Spleen (tissue), 7 donors: ENCODE results near the gene RIPK1.

Experiments used
- POLR2A ChIP-seq, 3 donors: fragments of 450-650 bp; IDR thresholded peaks; one replicate each; pipeline ENCODE4 v1.5.1; 2017; ENCODE audit warnings: antibody characterized with exemption in 3 of 3, mild to moderate bottlenecking in 1 of 3
- POLR2AphosphoS5 ChIP-seq, 3 donors: sonication (generic); formaldehyde crosslinking; IDR thresholded peaks; one replicate each; pipeline ENCODE4 v1.5.1; 2017; ENCODE audit warnings: antibody characterized with exemption in 3 of 3
- TF ChIP-seq, protein P1 (sequence below), 11 experiments: fragments of 200-600 bp in 7 of 11; fragments of 450-650 bp in 4 of 11; sonication (generic) in 4 of 11; IDR thresholded peaks in 8 of 11; conservative IDR thresholded peaks in 3 of 11; 1 replicate in 7 of 11; 2 replicates in 4 of 11; pipeline versions ENCODE4 v1.4.0 to v1.8.0; 2016 to 2021; ENCODE audit warnings: antibody characterized with exemption in 11 of 11, inconsistent platforms in 4 of 11, mild to moderate bottlenecking in 1 of 11
- donor health status: DM: no; HTN: no; CAD: no; lungs with moderate emphysema.
- donor health status: DM: no; HTN: no; CAD: no.
- donor health status: DM: no; HTN: no; CAD: no.

- TF ChIP-seq, protein P1, sequence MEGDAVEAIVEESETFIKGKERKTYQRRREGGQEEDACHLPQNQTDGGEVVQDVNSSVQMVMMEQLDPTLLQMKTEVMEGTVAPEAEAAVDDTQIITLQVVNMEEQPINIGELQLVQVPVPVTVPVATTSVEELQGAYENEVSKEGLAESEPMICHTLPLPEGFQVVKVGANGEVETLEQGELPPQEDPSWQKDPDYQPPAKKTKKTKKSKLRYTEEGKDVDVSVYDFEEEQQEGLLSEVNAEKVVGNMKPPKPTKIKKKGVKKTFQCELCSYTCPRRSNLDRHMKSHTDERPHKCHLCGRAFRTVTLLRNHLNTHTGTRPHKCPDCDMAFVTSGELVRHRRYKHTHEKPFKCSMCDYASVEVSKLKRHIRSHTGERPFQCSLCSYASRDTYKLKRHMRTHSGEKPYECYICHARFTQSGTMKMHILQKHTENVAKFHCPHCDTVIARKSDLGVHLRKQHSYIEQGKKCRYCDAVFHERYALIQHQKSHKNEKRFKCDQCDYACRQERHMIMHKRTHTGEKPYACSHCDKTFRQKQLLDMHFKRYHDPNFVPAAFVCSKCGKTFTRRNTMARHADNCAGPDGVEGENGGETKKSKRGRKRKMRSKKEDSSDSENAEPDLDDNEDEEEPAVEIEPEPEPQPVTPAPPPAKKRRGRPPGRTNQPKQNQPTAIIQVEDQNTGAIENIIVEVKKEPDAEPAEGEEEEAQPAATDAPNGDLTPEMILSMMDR (IDR thresholded peaks at IDR 0.05 in 8 of 11, conservative IDR thresholded peaks at IDR 0.05 in 3 of 11): peak in 3 of 11 experiments; percentile 7 to 27 (median 17)
- peak in 2 of 3 donors; percentile 72 to 74 for TF ChIP-seq POLR2AphosphoS5 (IDR thresholded peaks at IDR 0.05)
- TF ChIP-seq POLR2A (IDR thresholded peaks at IDR 0.05): no peak
These were observed 94.4 kb downstream of the RIPK1 start for GRCh38 chr6:3162565-3163247.
